Measurements from ENCODE around the gene DGCR6.

DNA sequence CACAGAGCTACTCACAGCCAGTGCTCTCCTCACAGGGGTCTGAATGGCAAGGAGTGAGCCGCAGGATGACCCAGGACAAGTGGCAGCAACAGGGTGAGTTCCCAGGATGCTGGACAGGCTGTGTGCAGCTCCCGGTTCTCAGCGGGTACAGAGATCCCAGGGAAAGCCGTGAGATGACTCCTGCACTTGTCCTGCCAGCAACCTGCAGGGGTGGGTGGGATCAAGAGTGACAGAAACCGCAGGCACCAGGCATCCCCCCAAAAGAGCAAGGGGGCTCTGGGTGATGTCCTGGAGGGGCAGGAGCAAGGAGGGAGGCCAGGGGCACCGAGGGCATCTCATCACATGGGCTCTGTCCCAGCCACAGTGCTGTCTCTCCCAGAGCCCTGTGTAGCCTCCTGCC is 45.9 kb downstream of the DGCR6 start:
- TF ChIP-seq, protein P1, sequence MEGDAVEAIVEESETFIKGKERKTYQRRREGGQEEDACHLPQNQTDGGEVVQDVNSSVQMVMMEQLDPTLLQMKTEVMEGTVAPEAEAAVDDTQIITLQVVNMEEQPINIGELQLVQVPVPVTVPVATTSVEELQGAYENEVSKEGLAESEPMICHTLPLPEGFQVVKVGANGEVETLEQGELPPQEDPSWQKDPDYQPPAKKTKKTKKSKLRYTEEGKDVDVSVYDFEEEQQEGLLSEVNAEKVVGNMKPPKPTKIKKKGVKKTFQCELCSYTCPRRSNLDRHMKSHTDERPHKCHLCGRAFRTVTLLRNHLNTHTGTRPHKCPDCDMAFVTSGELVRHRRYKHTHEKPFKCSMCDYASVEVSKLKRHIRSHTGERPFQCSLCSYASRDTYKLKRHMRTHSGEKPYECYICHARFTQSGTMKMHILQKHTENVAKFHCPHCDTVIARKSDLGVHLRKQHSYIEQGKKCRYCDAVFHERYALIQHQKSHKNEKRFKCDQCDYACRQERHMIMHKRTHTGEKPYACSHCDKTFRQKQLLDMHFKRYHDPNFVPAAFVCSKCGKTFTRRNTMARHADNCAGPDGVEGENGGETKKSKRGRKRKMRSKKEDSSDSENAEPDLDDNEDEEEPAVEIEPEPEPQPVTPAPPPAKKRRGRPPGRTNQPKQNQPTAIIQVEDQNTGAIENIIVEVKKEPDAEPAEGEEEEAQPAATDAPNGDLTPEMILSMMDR (IDR thresholded peaks at IDR 0.05) = no peak
- TF ChIP-seq POLR2A (IDR thresholded peaks at IDR 0.05) = no peak
